Stomach (tissue), 4 donors: ENCODE results near the gene COL7A1.

Experiments used
- CTCF ChIP-seq, 7 experiments: fragments of 450-650 bp in 4 of 7; fragments of 200-600 bp in 3 of 7; sonication (generic) in 3 of 7; IDR thresholded peaks; one replicate each; pipeline ENCODE4 v1.5.1; 2016 to 2019; ENCODE audit warnings: antibody characterized with exemption in 7 of 7, control low read depth in 2 of 7, mild to moderate bottlenecking in 1 of 7
- EP300 ChIP-seq: sonication (generic); formaldehyde crosslinking; IDR thresholded peaks from one replicate; pipeline ENCODE4 v1.6.1; 2017; ENCODE audit warnings: antibody characterized with exemption
- POLR2A ChIP-seq, 4 donors: fragments of 450-650 bp; IDR thresholded peaks; one replicate each; pipeline ENCODE4 v1.6.1; 2016; ENCODE audit warnings: antibody characterized with exemption in 4 of 4, control low read depth in 2 of 4, mild to moderate bottlenecking in 1 of 4, moderate library complexity in 1 of 4
- POLR2AphosphoS5 ChIP-seq, 3 donors: sonication (generic); formaldehyde crosslinking; IDR thresholded peaks; one replicate each; pipeline ENCODE4 v1.6.1; 2016; ENCODE audit warnings: antibody characterized with exemption in 3 of 3

- TF ChIP-seq CTCF (IDR thresholded peaks at IDR 0.05): no peak
- TF ChIP-seq POLR2A (IDR thresholded peaks at IDR 0.05): no peak
- TF ChIP-seq POLR2AphosphoS5 (IDR thresholded peaks at IDR 0.05): no peak
- no peak for TF ChIP-seq EP300
These were observed 59.0 kb downstream of the COL7A1 start for GRCh38 chr3:48536116-48536515.
